ENCODE data around the gene DNAJC6. TPM values are rescaled to one million over a fixed set of nuclear protein-coding genes. Genes with fewer than 3 reads are reported as not detected.

DNAJC6 gene
- total RNA-seq, 2 donors from 2014 or later: 1.3 to 2.2 TPM

GRCh38 chr1:65357291-65357960 lies 48.1 kb downstream of the DNAJC6 start:
- intact Hi-C loops (cut with DNase I): no loop called here
- H3K36me3 ChIP-seq: no peaks in the 10 kb centered on the region
- TF ChIP-seq CTCF (IDR thresholded peaks at IDR 0.05): no peak

GRCh38 chr1:65359888-65360287 lies 50.5 kb downstream of the DNAJC6 start:
- Histone ChIP-seq H3K36me3 (no peaks in the 10 kb centered on the region), H3K4me3 (no peak overlapping the region), H3K27ac (no peak overlapping the region), H3K27me3 (no peaks in the 10 kb centered on the region), H3K9ac (ENCODE audit: low read depth in 2 of 2, low read length in 2 of 2) (no peak overlapping the region), H3K4me1 (no peaks in the 10 kb centered on the region), H3K9me3 (no peaks in the 10 kb centered on the region)
- DNase-seq: no peak
- intact Hi-C loops (cut with DNase I): no loop called here
- TF ChIP-seq CTCF (IDR thresholded peaks at IDR 0.05): no peak

More at GRCh38 chr1:65357291-65357960, 48.1 kb downstream of the DNAJC6 start:
- no peaks in the 10 kb centered on the region for H3K9me3 ChIP-seq
- H3K4me1 ChIP-seq: no peaks in the 10 kb centered on the region
- no peak overlapping the region for H3K9ac ChIP-seq (ENCODE audit: low read depth in 2 of 2, low read length in 2 of 2)
- H3K4me3 ChIP-seq: no peak overlapping the region
- no peaks in the 10 kb centered on the region for H3K27me3 ChIP-seq
- DNase-seq: no peak
- no peak overlapping the region for H3K27ac ChIP-seq

- no peak overlapping the region for H3K9ac ChIP-seq (ENCODE audit: low read depth in 2 of 2, low read length in 2 of 2)
- no peak for TF ChIP-seq CTCF (IDR thresholded peaks at IDR 0.05)
- H3K9me3 ChIP-seq: no peaks in the 10 kb centered on the region
- intact Hi-C loops (cut with DNase I): no loop called here
- H3K27ac ChIP-seq: no peak overlapping the region
- H3K4me3 ChIP-seq: no peak overlapping the region
- no peaks in the 10 kb centered on the region for H3K4me1 ChIP-seq
- DNase-seq: no peak
- no peaks in the 10 kb centered on the region for H3K36me3 ChIP-seq
- H3K27me3 ChIP-seq: no peaks in the 10 kb centered on the region
Observed at GRCh38 chr1:65360648-65361047, 51.3 kb downstream of the DNAJC6 start.

GRCh38 chr1:65362545-65362944 lies 53.2 kb downstream of the DNAJC6 start:
- Histone ChIP-seq H3K27ac (no peak overlapping the region), H3K4me1 (no peaks in the 10 kb centered on the region), H3K27me3 (no peaks in the 10 kb centered on the region), H3K36me3 (no peaks in the 10 kb centered on the region), H3K4me3 (no peak overlapping the region), H3K9me3 (no peaks in the 10 kb centered on the region), H3K9ac (ENCODE audit: low read depth in 2 of 2, low read length in 2 of 2) (no peak overlapping the region)
- no peak for DNase-seq
- intact Hi-C loops (cut with DNase I): no loop called here
- no peak for TF ChIP-seq CTCF (IDR thresholded peaks at IDR 0.05)

- no peaks in the 10 kb centered on the region for H3K4me1 ChIP-seq
- H3K9ac ChIP-seq (ENCODE audit: low read depth in 2 of 2, low read length in 2 of 2): no peak overlapping the region
- no peak overlapping the region for H3K27ac ChIP-seq
- no peak overlapping the region for H3K4me3 ChIP-seq
- no peaks in the 10 kb centered on the region for H3K27me3 ChIP-seq
- intact Hi-C loops (cut with DNase I): no loop called here
- H3K36me3 ChIP-seq: no peaks in the 10 kb centered on the region
- no peak for DNase-seq
- TF ChIP-seq CTCF (IDR thresholded peaks at IDR 0.05): no peak
- no peaks in the 10 kb centered on the region for H3K9me3 ChIP-seq
Observed at GRCh38 chr1:65363484-65363883, 54.1 kb downstream of the DNAJC6 start.

All from colonic mucosa (tissue), 4 donors.